ENCODE data around the gene TRNP1. TPM values are rescaled to one million over a fixed set of nuclear protein-coding genes. Genes with fewer than 3 reads are reported as not detected.
"Not testable (repeated sequence)": the region's sequence is repeated elsewhere in the genome, so short reads cannot be mapped to it uniquely, and the experiment has no call there.

The TRNP1 gene
- polyA plus RNA-seq, 1 donor (not counting 4 experiments of a cell fraction or from before 2014, with no cell fraction given) = 164 TPM

DNA sequence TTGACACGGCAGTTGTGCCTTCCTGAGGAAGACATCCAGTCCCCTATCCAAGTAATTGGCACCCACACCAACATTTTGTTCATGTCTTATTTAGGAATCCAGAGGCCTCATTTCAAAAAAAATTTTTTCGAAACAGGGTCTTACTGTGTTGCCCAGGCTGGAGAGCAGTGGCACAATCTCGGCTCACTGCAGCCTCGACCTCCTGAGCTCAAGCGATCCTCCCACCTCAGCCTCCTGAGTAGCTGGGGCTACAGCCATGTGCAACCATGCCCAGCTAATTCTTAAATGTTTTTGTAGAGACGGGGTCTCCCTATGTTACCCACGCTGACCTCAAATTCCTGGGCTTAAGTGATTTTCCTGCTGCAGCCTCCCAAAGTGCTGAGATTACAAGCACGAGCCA lies 9.2 kb upstream of the TRNP1 start:
- FAIRE-seq (no peak), DNase-seq (ENCODE audit: low read depth, low spot score) (no peak)
- no peaks in the 10 kb centered on the region for H3K27me3 ChIP-seq (ENCODE audit: control insufficient read depth, extremely low read depth, insufficient read depth, low read length)
- no peaks in the 10 kb centered on the region for H4K20me1 ChIP-seq (ENCODE audit: control insufficient read depth, extremely low read depth, insufficient read depth, low read length)
- H2AFZ ChIP-seq (ENCODE audit: control insufficient read depth, low read length) = no peak overlapping the region
- no peaks in the 10 kb centered on the region for H3K79me2 ChIP-seq (ENCODE audit: control insufficient read depth, insufficient read depth, low read length)
- H3K4me1 ChIP-seq (ENCODE audit: control insufficient read depth, extremely low read depth, insufficient read depth, low read length) = no peaks in the 10 kb centered on the region
- H3K4me3 ChIP-seq (ENCODE audit: control insufficient read depth in 2 of 3, extremely low read depth in 1 of 3, insufficient read depth in 2 of 3, low read depth in 1 of 3, low read length in 3 of 3) = no peak overlapping the region
- no peak overlapping the region for H3K27ac ChIP-seq (ENCODE audit: control insufficient read depth, insufficient read depth, low read length)
- H3K36me3 ChIP-seq (ENCODE audit: control insufficient read depth in 2 of 2, extremely low read depth in 1 of 2, insufficient read depth in 2 of 2, low read length in 2 of 2) = no peaks in the 10 kb centered on the region
- H3K9ac ChIP-seq (ENCODE audit: control insufficient read depth, extremely low read depth, insufficient read depth, low read length) = no peak overlapping the region
- no peaks in the 10 kb centered on the region for H3K9me3 ChIP-seq (ENCODE audit: control insufficient read depth, low read depth, low read length)
- H3K9me1 ChIP-seq (ENCODE audit: control insufficient read depth, extremely low read depth, insufficient read depth, low read length) = no peaks in the 10 kb centered on the region
- TF ChIP-seq EZH2 (IDR thresholded peaks at IDR 0.05; ENCODE audit: low read length) = no peak
- TF ChIP-seq, protein P1, sequence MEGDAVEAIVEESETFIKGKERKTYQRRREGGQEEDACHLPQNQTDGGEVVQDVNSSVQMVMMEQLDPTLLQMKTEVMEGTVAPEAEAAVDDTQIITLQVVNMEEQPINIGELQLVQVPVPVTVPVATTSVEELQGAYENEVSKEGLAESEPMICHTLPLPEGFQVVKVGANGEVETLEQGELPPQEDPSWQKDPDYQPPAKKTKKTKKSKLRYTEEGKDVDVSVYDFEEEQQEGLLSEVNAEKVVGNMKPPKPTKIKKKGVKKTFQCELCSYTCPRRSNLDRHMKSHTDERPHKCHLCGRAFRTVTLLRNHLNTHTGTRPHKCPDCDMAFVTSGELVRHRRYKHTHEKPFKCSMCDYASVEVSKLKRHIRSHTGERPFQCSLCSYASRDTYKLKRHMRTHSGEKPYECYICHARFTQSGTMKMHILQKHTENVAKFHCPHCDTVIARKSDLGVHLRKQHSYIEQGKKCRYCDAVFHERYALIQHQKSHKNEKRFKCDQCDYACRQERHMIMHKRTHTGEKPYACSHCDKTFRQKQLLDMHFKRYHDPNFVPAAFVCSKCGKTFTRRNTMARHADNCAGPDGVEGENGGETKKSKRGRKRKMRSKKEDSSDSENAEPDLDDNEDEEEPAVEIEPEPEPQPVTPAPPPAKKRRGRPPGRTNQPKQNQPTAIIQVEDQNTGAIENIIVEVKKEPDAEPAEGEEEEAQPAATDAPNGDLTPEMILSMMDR (optimal IDR thresholded peaks at IDR 0.05 in 1 of 3, IDR thresholded peaks at IDR 0.05 in 1 of 3, conservative IDR thresholded peaks at IDR 0.05 in 1 of 3; ENCODE audit: extremely low read depth in 1 of 3, insufficient read depth in 2 of 3, low read length in 3 of 3) = no peak
- H3K4me2 ChIP-seq (ENCODE audit: control insufficient read depth, extremely low read depth, insufficient read depth, low read depth, low read length) = no peak overlapping the region
- dilution Hi-C loops (cut with MboI; ENCODE audit: extremely low pct_ligation_motif_present, low sequenced_read_pairs) = no loop called here

DNA sequence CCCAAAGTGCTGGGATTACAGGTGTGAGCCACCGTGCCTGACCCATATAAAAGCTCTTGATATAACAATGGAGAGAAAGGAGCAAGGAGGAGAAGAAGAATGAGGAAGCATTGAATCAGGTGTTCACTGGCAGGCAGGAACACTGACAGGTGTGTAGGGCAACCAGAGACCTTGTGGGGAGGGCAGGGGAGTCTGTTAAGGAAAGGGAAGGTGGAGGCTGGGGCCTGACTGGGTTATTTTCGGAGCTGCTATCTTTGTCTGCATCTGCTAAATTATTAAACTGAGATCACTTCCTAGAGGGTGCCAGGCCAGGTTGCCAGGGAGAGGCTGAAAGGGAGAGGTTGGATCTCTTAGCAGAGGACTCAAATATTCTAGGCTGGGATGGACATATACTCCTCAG lies 6.8 kb upstream of the TRNP1 start:
- dilution Hi-C loops (cut with MboI; ENCODE audit: extremely low pct_ligation_motif_present, low sequenced_read_pairs) = no loop called here
- TF ChIP-seq EZH2 (IDR thresholded peaks at IDR 0.05; ENCODE audit: low read length) = no peak
- TF ChIP-seq, protein P1 (optimal IDR thresholded peaks at IDR 0.05 in 1 of 3, IDR thresholded peaks at IDR 0.05 in 1 of 3, conservative IDR thresholded peaks at IDR 0.05 in 1 of 3; ENCODE audit: extremely low read depth in 1 of 3, insufficient read depth in 2 of 3, low read length in 3 of 3) = no peak
- Histone ChIP-seq H3K79me2 (ENCODE audit: control insufficient read depth, insufficient read depth, low read length) (no peaks in the 10 kb centered on the region), H3K4me1 (ENCODE audit: control insufficient read depth, extremely low read depth, insufficient read depth, low read length) (peaks cover 12% of the 10 kb centered on the region), H3K4me2 (ENCODE audit: control insufficient read depth, extremely low read depth, insufficient read depth, low read depth, low read length) (no peak overlapping the region), H2AFZ (ENCODE audit: control insufficient read depth, low read length) (no peak overlapping the region), H3K9me3 (ENCODE audit: control insufficient read depth, low read depth, low read length) (no peaks in the 10 kb centered on the region), H3K9me1 (ENCODE audit: control insufficient read depth, extremely low read depth, insufficient read depth, low read length) (peaks cover 4% of the 10 kb centered on the region), H4K20me1 (ENCODE audit: control insufficient read depth, extremely low read depth, insufficient read depth, low read length) (no peaks in the 10 kb centered on the region), H3K27me3 (ENCODE audit: control insufficient read depth, extremely low read depth, insufficient read depth, low read length) (no peaks in the 10 kb centered on the region), H3K27ac (ENCODE audit: control insufficient read depth, insufficient read depth, low read length) (no peak overlapping the region), H3K4me3 (ENCODE audit: control insufficient read depth in 2 of 3, extremely low read depth in 1 of 3, insufficient read depth in 2 of 3, low read depth in 1 of 3, low read length in 3 of 3) (no peak overlapping the region), H3K36me3 (ENCODE audit: control insufficient read depth in 2 of 2, extremely low read depth in 1 of 2, insufficient read depth in 2 of 2, low read length in 2 of 2) (no peaks in the 10 kb centered on the region), H3K9ac (ENCODE audit: control insufficient read depth, extremely low read depth, insufficient read depth, low read length) (no peak overlapping the region)
- FAIRE-seq (no peak), DNase-seq (ENCODE audit: low read depth, low spot score) (no peak)

DNA sequence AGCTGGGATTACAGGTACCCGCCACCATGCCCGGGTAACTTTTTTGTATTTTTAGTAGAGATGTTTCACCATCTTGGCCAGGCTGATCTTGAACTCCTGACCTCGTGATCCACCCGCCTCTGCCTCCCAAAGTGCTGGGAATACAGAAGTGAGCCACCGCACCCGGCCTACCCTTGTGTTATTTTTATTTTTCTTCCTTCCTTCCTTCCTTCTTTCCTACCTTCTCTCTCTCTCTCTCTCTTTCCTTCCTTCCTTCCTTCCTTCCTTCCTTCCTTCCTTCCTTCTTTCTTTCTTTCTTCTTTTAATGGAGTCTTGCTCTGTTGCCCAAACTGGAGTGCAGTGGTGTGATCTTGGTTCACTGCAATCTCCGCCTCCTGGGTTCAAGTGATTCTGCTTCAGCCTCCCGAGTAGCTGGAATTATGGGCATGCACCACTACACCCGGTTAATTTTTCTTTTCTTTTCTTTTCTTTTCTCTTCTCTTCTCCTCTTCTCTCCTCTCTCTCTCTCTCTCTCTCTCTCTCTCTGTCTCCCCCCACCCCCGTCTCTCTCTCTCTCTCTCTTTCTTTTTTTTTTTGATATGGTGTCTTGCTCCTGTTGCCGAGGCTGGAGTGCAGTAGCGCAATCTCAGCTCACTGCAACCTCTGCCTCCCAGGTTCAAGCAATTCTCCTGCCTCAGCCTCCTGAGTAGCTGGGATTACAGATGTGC lies 3.9 kb upstream of the TRNP1 start:
- H3K27ac ChIP-seq (ENCODE audit: control insufficient read depth, insufficient read depth, low read length); H3K9me1 ChIP-seq (ENCODE audit: control insufficient read depth, extremely low read depth, insufficient read depth, low read length); H3K9me3 ChIP-seq (ENCODE audit: control insufficient read depth, low read depth, low read length); H3K27me3 ChIP-seq (ENCODE audit: control insufficient read depth, extremely low read depth, insufficient read depth, low read length); DNase-seq (ENCODE audit: low read depth, low spot score); FAIRE-seq; H4K20me1 ChIP-seq (ENCODE audit: control insufficient read depth, extremely low read depth, insufficient read depth, low read length); H3K36me3 ChIP-seq (ENCODE audit: control insufficient read depth in 2 of 2, extremely low read depth in 1 of 2, insufficient read depth in 2 of 2, low read length in 2 of 2); H3K4me3 ChIP-seq (ENCODE audit: control insufficient read depth in 2 of 3, extremely low read depth in 1 of 3, insufficient read depth in 2 of 3, low read depth in 1 of 3, low read length in 3 of 3); H3K79me2 ChIP-seq (ENCODE audit: control insufficient read depth, insufficient read depth, low read length); H2AFZ ChIP-seq (ENCODE audit: control insufficient read depth, low read length); dilution Hi-C loops (cut with MboI; ENCODE audit: extremely low pct_ligation_motif_present, low sequenced_read_pairs); H3K4me2 ChIP-seq (ENCODE audit: control insufficient read depth, extremely low read depth, insufficient read depth, low read depth, low read length); H3K9ac ChIP-seq (ENCODE audit: control insufficient read depth, extremely low read depth, insufficient read depth, low read length): not testable (repeated sequence)
- H3K4me1 ChIP-seq (ENCODE audit: control insufficient read depth, extremely low read depth, insufficient read depth, low read length) = peaks cover 19% of the 10 kb centered on the region

Data from keratinocyte (primary cell).